Brain microvascular endothelial cell (primary cell): Measurements from ENCODE around the gene ADGRL3.

Experiments
- DNase-seq: peaks from one replicate; pipeline ENCODE4 v3.0.0-alpha.2; 2020
- H3K27ac ChIP-seq: fragments of 250-450 bp; sonication (Bioruptor Pico); 2 replicates; pipeline ENCODE4 v1.5.1; 2020; ENCODE audit warnings: mild to moderate bottlenecking, moderate library complexity
- H3K27me3 ChIP-seq: fragments of 250-450 bp; sonication (Bioruptor Pico); replicated peaks from 2 replicates; pipeline ENCODE4 v1.5.1; 2020; ENCODE audit warnings: mild to moderate bottlenecking
- H3K36me3 ChIP-seq: fragments of 250-450 bp; sonication (Bioruptor Pico); replicated peaks from 2 replicates; pipeline ENCODE4 v1.5.1; 2020; ENCODE audit warnings: mild to moderate bottlenecking
- H3K4me3 ChIP-seq: 2 replicates; pipeline ENCODE4 v1.5.1; 2011; ENCODE audit warnings: low read depth, mild to moderate bottlenecking, control low read depth, low read length, moderate library complexity
- CTCF ChIP-seq: IDR thresholded peaks from 2 replicates; pipeline ENCODE4 v1.5.1; 2011; ENCODE audit warnings: low read depth, mild to moderate bottlenecking, moderate library complexity, low read length, control low read depth, inconsistent platforms; ENCODE audit errors: missing control alignments
- in situ Hi-C: cut with HindIII; loops from 2 replicates; pipeline ENCODE4 v1.10.0; 2017; ENCODE audit warnings: low sequenced_read_pairs, low pct_ligation_motif_present

ADGRL3 gene

DNA sequence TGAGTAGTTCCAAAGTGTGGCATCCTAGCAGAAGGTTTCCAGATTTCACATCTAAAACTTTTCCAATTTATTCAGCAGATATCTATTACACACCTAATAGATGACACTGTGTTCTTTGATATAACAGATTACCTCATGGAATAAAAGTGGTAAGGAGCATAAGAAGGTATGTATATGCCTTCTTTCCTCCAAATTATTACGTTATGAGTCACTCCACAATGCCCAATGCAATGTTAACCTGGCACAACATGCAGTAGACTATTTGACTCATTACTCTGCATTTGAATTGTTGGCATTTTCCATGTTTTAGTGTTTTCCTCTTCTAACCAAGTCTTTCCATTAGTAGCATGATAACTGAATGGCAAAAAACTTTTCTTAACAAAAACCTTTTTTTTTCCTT, 383.6 kb downstream of the ADGRL3 start:
- no peak overlapping the region for H3K4me3 ChIP-seq

DNA sequence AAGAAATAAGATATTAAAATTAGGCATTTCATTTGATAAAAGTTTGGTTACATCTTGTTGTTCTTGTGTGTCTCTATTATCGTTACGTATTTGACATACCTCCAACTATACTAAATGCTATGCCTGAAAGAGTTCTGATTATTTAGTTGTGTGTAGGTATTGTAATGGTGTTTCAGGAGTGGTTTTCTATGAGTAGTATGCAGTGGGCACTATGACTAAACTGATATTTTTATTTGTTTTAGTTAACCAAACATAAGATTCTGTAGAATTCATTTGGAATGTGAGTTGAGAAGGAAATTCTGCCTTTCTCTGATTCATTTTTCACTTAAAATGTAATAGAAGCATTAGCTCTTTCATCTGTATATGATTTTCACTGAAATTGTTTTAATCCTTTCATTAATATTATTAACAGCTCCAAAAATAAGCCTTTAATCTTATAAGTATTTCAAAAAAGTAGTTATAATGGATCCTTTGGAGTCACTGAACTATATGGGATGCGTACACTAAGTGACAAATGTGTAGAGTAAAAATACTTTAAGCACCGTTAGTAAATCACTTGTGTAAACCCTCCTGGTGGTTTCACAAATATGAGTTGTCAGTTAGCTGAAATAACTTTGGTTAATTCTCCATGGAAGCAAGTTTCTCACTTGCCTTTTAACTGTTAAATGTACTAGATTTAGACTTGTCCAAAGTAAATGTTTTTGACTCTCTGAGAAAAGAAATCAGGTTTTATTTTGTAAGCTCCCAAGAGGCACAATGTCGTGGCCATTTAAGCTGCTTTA, 388.7 kb downstream of the ADGRL3 start:
- H3K36me3 ChIP-seq = no peaks in the 10 kb centered on the region
- TF ChIP-seq CTCF = no peak
- H3K27ac ChIP-seq = no peak overlapping the region
- in situ Hi-C loops = no loop called here
- H3K4me3 ChIP-seq = no peak overlapping the region
- no peak for DNase-seq
- no peaks in the 10 kb centered on the region for H3K27me3 ChIP-seq

More for the DNA sequence above, 383.6 kb downstream of the ADGRL3 start:
- no peak overlapping the region for H3K27ac ChIP-seq
- no peak for DNase-seq
- no peaks in the 10 kb centered on the region for H3K36me3 ChIP-seq
- H3K27me3 ChIP-seq = no peaks in the 10 kb centered on the region
- in situ Hi-C loops = no loop called here
- TF ChIP-seq CTCF = no peak

GRCh38 chr4:61590881-61591280, 390.8 kb downstream of the ADGRL3 start:
- no peaks in the 10 kb centered on the region for H3K36me3 ChIP-seq
- in situ Hi-C loops = no loop called here
- no peak overlapping the region for H3K27ac ChIP-seq
- H3K4me3 ChIP-seq = no peak overlapping the region
- DNase-seq = no peak
- no peaks in the 10 kb centered on the region for H3K27me3 ChIP-seq
- TF ChIP-seq CTCF = peak; percentile 39

DNA sequence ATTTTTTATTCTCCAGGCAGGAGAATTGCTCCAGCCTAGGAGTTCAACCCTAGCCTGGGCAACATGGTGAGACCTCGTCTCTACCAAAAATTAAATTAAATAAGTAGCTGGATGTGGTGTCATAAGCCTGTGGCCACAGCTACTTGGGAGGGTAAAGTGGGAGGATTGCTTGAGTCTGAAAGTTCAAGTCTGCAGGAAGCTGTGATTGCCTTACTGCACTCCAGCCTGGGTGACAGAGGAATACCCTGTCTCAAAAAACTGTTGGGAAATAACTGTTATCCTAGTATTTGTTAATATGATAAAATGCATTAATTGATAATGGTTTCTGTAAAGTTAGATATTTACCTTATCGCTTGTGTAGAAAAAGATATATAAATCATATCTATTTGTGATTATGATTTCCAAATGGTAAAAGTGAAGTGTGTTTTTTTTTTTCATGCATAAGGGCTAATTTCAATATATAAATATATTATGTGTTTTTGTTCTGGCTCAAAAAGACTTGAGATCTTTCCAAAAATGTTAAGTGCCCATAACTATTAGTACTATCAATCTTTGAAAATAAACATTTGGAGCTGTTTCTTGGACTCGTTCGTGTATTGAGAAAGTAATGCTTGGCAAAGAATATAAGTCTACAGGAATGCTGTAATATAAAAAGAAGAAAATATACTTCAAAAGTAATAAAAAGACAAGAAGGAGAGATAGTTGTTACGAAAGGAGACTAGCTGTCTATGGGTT, 396.6 kb downstream of the ADGRL3 start:
- in situ Hi-C loops = no loop called here
- Histone ChIP-seq H3K27ac (no peak overlapping the region), H3K36me3 (no peaks in the 10 kb centered on the region), H3K27me3 (no peaks in the 10 kb centered on the region), H3K4me3 (no peak overlapping the region)
- TF ChIP-seq CTCF = no peak
- DNase-seq = no peak

- no peak overlapping the region for H3K27ac ChIP-seq
- TF ChIP-seq CTCF = no peak
- H3K36me3 ChIP-seq = no peaks in the 10 kb centered on the region
- in situ Hi-C loops = no loop called here
- DNase-seq = no peak
- no peak overlapping the region for H3K4me3 ChIP-seq
- no peaks in the 10 kb centered on the region for H3K27me3 ChIP-seq
Measured at GRCh38 chr4:61603086-61603485, 403.0 kb downstream of the ADGRL3 start.
